ENCODE results near the gene SRA1.
"Not testable (repeated sequence)": the region's sequence is repeated elsewhere in the genome, so short reads cannot be mapped to it uniquely, and the experiment has no call there.

Gene SRA1

GRCh38 chr5:140557136-140557805 lies at the start of gene SRA1:
TSS of gene SRA1 (minus strand) at chr5:140557473. CDS start at chr5:140557452, 21 bp downstream.
- DNase-seq (ENCODE audit: low read depth) = peak; percentile 98
- H3K4me1 ChIP-seq (ENCODE audit: control insufficient read depth, insufficient read depth, low read length) = peaks cover 28% of the 10 kb centered on the region
- H3K9ac ChIP-seq (ENCODE audit: low read length) = peak within 1 kb of the TSS; percentile 96
- H3K36me3 ChIP-seq (ENCODE audit: control insufficient read depth, insufficient read depth, low read length, severe bottlenecking) = peaks cover 16% of the 10 kb centered on the region
- H3K9me3 ChIP-seq (ENCODE audit: control insufficient read depth, low read length) = no peaks in the 10 kb centered on the region
- H3K27me3 ChIP-seq (replicated peaks; ENCODE audit: control insufficient read depth, insufficient read depth, low read length) = no peaks in the 10 kb centered on the region
- H3K4me3 ChIP-seq (ENCODE audit: low read length) = peak within 1 kb of the TSS; percentile 88

GRCh38 chr5:140607031-140607430 lies 49.8 kb upstream of the SRA1 start:
- Histone ChIP-seq H3K9me3 (ENCODE audit: control insufficient read depth, low read length) (no peaks in the 10 kb centered on the region), H3K4me3 (ENCODE audit: low read length) (no peak overlapping the region), H3K4me1 (ENCODE audit: control insufficient read depth, insufficient read depth, low read length) (peaks cover 34% of the 10 kb centered on the region), H3K9ac (ENCODE audit: low read length) (no peak overlapping the region), H3K27me3 (replicated peaks; ENCODE audit: control insufficient read depth, insufficient read depth, low read length) (no peaks in the 10 kb centered on the region), H3K36me3 (ENCODE audit: control insufficient read depth, insufficient read depth, low read length, severe bottlenecking) (no peaks in the 10 kb centered on the region)
- peak; percentile 42 for DNase-seq (ENCODE audit: low read depth)

- H3K27me3 ChIP-seq (replicated peaks; ENCODE audit: control insufficient read depth, insufficient read depth, low read length) = no peaks in the 10 kb centered on the region
- H3K9me3 ChIP-seq (ENCODE audit: control insufficient read depth, low read length) = no peaks in the 10 kb centered on the region
- no peak overlapping the region for H3K4me3 ChIP-seq (ENCODE audit: low read length)
- no peaks in the 10 kb centered on the region for H3K36me3 ChIP-seq (ENCODE audit: control insufficient read depth, insufficient read depth, low read length, severe bottlenecking)
- no peak for DNase-seq (ENCODE audit: low read depth)
- peaks cover 22% of the 10 kb centered on the region for H3K4me1 ChIP-seq (ENCODE audit: control insufficient read depth, insufficient read depth, low read length)
- no peak overlapping the region for H3K9ac ChIP-seq (ENCODE audit: low read length)
Measured at GRCh38 chr5:140605879-140606278, 48.6 kb upstream of the SRA1 start.

- Histone ChIP-seq H3K9ac (ENCODE audit: low read length) (no peak overlapping the region), H3K4me1 (ENCODE audit: control insufficient read depth, insufficient read depth, low read length) (peaks cover 15% of the 10 kb centered on the region), H3K9me3 (ENCODE audit: control insufficient read depth, low read length) (no peaks in the 10 kb centered on the region), H3K4me3 (ENCODE audit: low read length) (no peak overlapping the region), H3K27me3 (replicated peaks; ENCODE audit: control insufficient read depth, insufficient read depth, low read length) (no peaks in the 10 kb centered on the region), H3K36me3 (ENCODE audit: control insufficient read depth, insufficient read depth, low read length, severe bottlenecking) (no peaks in the 10 kb centered on the region)
- DNase-seq (ENCODE audit: low read depth) = no peak
Measured at GRCh38 chr5:140603734-140604133, 46.5 kb upstream of the SRA1 start.

GRCh38 chr5:140603446-140603698 lies 46.1 kb upstream of the SRA1 start:
- peaks cover 15% of the 10 kb centered on the region for H3K4me1 ChIP-seq (ENCODE audit: control insufficient read depth, insufficient read depth, low read length)
- H3K9ac ChIP-seq (ENCODE audit: low read length); H3K4me3 ChIP-seq (ENCODE audit: low read length); H3K27me3 ChIP-seq (replicated peaks; ENCODE audit: control insufficient read depth, insufficient read depth, low read length); H3K9me3 ChIP-seq (ENCODE audit: control insufficient read depth, low read length); DNase-seq (ENCODE audit: low read depth); H3K36me3 ChIP-seq (ENCODE audit: control insufficient read depth, insufficient read depth, low read length, severe bottlenecking): not testable (repeated sequence)

- H3K4me1 ChIP-seq (ENCODE audit: control insufficient read depth, insufficient read depth, low read length) = peaks cover 13% of the 10 kb centered on the region
- no peaks in the 10 kb centered on the region for H3K9me3 ChIP-seq (ENCODE audit: control insufficient read depth, low read length)
- H3K36me3 ChIP-seq (ENCODE audit: control insufficient read depth, insufficient read depth, low read length, severe bottlenecking) = no peaks in the 10 kb centered on the region
- no peaks in the 10 kb centered on the region for H3K27me3 ChIP-seq (replicated peaks; ENCODE audit: control insufficient read depth, insufficient read depth, low read length)
- DNase-seq (ENCODE audit: low read depth) = no peak
- H3K4me3 ChIP-seq (ENCODE audit: low read length) = no peak overlapping the region
- no peak overlapping the region for H3K9ac ChIP-seq (ENCODE audit: low read length)
Measured at GRCh38 chr5:140602147-140602546, 44.9 kb upstream of the SRA1 start.

GRCh38 chr5:140600096-140600495 lies 42.8 kb upstream of the SRA1 start:
- Histone ChIP-seq H3K4me3 (ENCODE audit: low read length) (no peak overlapping the region), H3K27me3 (replicated peaks; ENCODE audit: control insufficient read depth, insufficient read depth, low read length) (no peaks in the 10 kb centered on the region), H3K4me1 (ENCODE audit: control insufficient read depth, insufficient read depth, low read length) (peaks cover 20% of the 10 kb centered on the region), H3K36me3 (ENCODE audit: control insufficient read depth, insufficient read depth, low read length, severe bottlenecking) (no peaks in the 10 kb centered on the region), H3K9ac (ENCODE audit: low read length) (no peak overlapping the region), H3K9me3 (ENCODE audit: control insufficient read depth, low read length) (no peaks in the 10 kb centered on the region)
- no peak for DNase-seq (ENCODE audit: low read depth)

GRCh38 chr5:140598836-140599235 lies 41.6 kb upstream of the SRA1 start:
- no peaks in the 10 kb centered on the region for H3K9me3 ChIP-seq (ENCODE audit: control insufficient read depth, low read length)
- H3K4me3 ChIP-seq (ENCODE audit: low read length) = no peak overlapping the region
- no peaks in the 10 kb centered on the region for H3K36me3 ChIP-seq (ENCODE audit: control insufficient read depth, insufficient read depth, low read length, severe bottlenecking)
- no peaks in the 10 kb centered on the region for H3K27me3 ChIP-seq (replicated peaks; ENCODE audit: control insufficient read depth, insufficient read depth, low read length)
- DNase-seq (ENCODE audit: low read depth) = no peak
- H3K9ac ChIP-seq (ENCODE audit: low read length) = no peak overlapping the region
- H3K4me1 ChIP-seq (ENCODE audit: control insufficient read depth, insufficient read depth, low read length) = peaks cover 21% of the 10 kb centered on the region

- DNase-seq (ENCODE audit: low read depth) = peak; percentile 34
- Histone ChIP-seq H3K4me3 (ENCODE audit: low read length) (no peak overlapping the region), H3K27me3 (replicated peaks; ENCODE audit: control insufficient read depth, insufficient read depth, low read length) (no peaks in the 10 kb centered on the region), H3K9ac (ENCODE audit: low read length) (no peak overlapping the region), H3K9me3 (ENCODE audit: control insufficient read depth, low read length) (no peaks in the 10 kb centered on the region), H3K4me1 (ENCODE audit: control insufficient read depth, insufficient read depth, low read length) (peaks cover 23% of the 10 kb centered on the region), H3K36me3 (ENCODE audit: control insufficient read depth, insufficient read depth, low read length, severe bottlenecking) (no peaks in the 10 kb centered on the region)
Measured at GRCh38 chr5:140596321-140596741, 39.1 kb upstream of the SRA1 start.

GRCh38 chr5:140595538-140596300 lies 38.4 kb upstream of the SRA1 start:
- no peak overlapping the region for H3K4me3 ChIP-seq (ENCODE audit: low read length)
- H3K4me1 ChIP-seq (ENCODE audit: control insufficient read depth, insufficient read depth, low read length) = peaks cover 23% of the 10 kb centered on the region
- H3K36me3 ChIP-seq (ENCODE audit: control insufficient read depth, insufficient read depth, low read length, severe bottlenecking) = no peaks in the 10 kb centered on the region
- no peaks in the 10 kb centered on the region for H3K9me3 ChIP-seq (ENCODE audit: control insufficient read depth, low read length)
- peak; percentile 42 for DNase-seq (ENCODE audit: low read depth)
- no peaks in the 10 kb centered on the region for H3K27me3 ChIP-seq (replicated peaks; ENCODE audit: control insufficient read depth, insufficient read depth, low read length)
- H3K9ac ChIP-seq (ENCODE audit: low read length) = no peak overlapping the region

- H3K36me3 ChIP-seq (ENCODE audit: control insufficient read depth, insufficient read depth, low read length, severe bottlenecking) = no peaks in the 10 kb centered on the region
- no peaks in the 10 kb centered on the region for H3K9me3 ChIP-seq (ENCODE audit: control insufficient read depth, low read length)
- no peaks in the 10 kb centered on the region for H3K27me3 ChIP-seq (replicated peaks; ENCODE audit: control insufficient read depth, insufficient read depth, low read length)
- H3K4me3 ChIP-seq (ENCODE audit: low read length) = no peak overlapping the region
- no peak for DNase-seq (ENCODE audit: low read depth)
- H3K9ac ChIP-seq (ENCODE audit: low read length) = no peak overlapping the region
- peaks cover 32% of the 10 kb centered on the region for H3K4me1 ChIP-seq (ENCODE audit: control insufficient read depth, insufficient read depth, low read length)
Measured at GRCh38 chr5:140594169-140594568, 36.9 kb upstream of the SRA1 start.
